ENCODE results near the gene RASSF6.

DNA sequence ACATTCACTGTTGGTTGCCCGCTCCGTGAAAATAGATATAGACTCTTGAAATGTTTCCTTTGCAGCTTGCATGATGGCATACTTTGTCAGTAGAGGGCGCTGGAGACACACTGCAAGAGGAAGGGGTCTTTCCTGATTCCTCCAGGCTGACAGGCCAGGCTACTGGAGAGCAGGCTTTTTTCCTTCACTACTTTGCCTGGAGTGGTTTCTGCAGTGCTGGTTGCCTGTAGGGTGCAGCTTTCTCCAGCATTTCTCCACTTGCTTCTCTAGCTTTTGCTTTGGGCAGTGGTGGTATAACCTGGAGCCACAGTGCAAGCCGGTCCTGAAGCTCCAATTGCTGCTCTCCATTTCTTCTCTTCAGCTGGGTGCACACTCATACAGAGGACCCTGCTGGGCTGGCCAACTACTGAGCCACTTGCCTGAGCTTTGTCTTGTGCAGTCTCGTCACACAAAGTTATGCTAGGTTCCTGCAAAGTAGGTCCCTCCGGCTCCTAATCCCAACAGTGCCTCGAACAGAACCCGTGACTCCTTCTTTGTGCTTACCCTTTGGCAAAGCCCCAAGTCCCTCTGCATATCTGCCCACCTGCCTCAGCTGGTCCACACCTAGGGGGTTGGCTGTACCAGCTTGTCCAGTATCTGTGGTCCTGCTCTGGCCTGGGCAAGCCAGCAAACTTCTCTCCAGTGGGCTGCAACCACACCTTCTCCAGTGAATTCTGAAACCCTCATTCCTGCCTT is 46.3 kb downstream of the RASSF6 start:
- TF ChIP-seq CTCF (IDR thresholded peaks at IDR 0.05; ENCODE audit: low read depth, low read length, poor library complexity, severe bottlenecking) = peak; percentile 96
- TF ChIP-seq EZH2phosphoT487 (IDR thresholded peaks at IDR 0.05; ENCODE audit: borderline replicate concordance, low read length) = no peak

Data from DOHH2 (cell line).